Measurements from ENCODE around the gene GALNT1.

DNA sequence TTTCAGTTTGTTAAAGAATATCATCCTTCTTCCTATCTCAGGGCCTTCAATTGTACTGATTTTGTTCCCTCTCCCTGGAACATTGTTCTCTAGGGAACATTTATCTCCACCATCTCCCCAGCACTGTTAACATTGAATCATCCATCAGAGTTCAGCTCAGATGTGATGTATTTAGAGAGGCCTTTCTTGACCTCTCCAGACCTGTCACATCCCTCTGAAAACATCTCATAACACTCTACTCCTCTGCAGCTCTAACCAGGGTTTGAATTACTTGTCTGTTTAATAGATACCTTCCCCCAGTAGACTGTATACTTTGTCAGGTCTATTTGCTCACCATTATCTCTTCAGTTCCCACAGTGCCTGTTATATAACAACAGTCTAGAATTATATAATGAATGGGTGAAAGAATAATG is 98.6 kb downstream of the GALNT1 start:
- TF ChIP-seq EZH2 (optimal IDR thresholded peaks at IDR 0.05; ENCODE audit: low read depth, low read length) (no peak), CTCF (IDR thresholded peaks at IDR 0.05; ENCODE audit: low read length) (no peak), EZH2phosphoT487 (IDR thresholded peaks at IDR 0.05; ENCODE audit: low read length) (no peak)
